ENCODE data around the gene POU3F3.

Gene POU3F3

GRCh38 chr2:104878863-104879512 lies 25.1 kb downstream of the POU3F3 start:
- no peak for TF ChIP-seq CTCF (IDR thresholded peaks at IDR 0.05; ENCODE audit: control insufficient read depth, insufficient read depth, low read depth, low read length, missing control alignments)
- H3K4me3 ChIP-seq (ENCODE audit: control insufficient read depth, low read depth, low read length), result no peak overlapping the region
- no peak for DNase-seq (ENCODE audit: low read depth)

- H3K4me3 ChIP-seq (ENCODE audit: control insufficient read depth, low read depth, low read length), result no peak overlapping the region
- DNase-seq (ENCODE audit: low read depth), result no peak
- TF ChIP-seq CTCF (IDR thresholded peaks at IDR 0.05; ENCODE audit: control insufficient read depth, insufficient read depth, low read depth, low read length, missing control alignments), result no peak
Observed at GRCh38 chr2:104880076-104880475, 26.2 kb downstream of the POU3F3 start.

- H3K4me3 ChIP-seq (ENCODE audit: control insufficient read depth, low read depth, low read length), result no peak overlapping the region
- no peak for DNase-seq (ENCODE audit: low read depth)
- TF ChIP-seq CTCF (IDR thresholded peaks at IDR 0.05; ENCODE audit: control insufficient read depth, insufficient read depth, low read depth, low read length, missing control alignments), result no peak
Observed at GRCh38 chr2:104883357-104883756, 29.4 kb downstream of the POU3F3 start.

- no peak overlapping the region for H3K4me3 ChIP-seq (ENCODE audit: control insufficient read depth, low read depth, low read length)
- no peak for TF ChIP-seq CTCF (IDR thresholded peaks at IDR 0.05; ENCODE audit: control insufficient read depth, insufficient read depth, low read depth, low read length, missing control alignments)
- DNase-seq (ENCODE audit: low read depth), result no peak
Observed at GRCh38 chr2:104885119-104885782, 31.3 kb downstream of the POU3F3 start.

- no peak for DNase-seq (ENCODE audit: low read depth)
- no peak overlapping the region for H3K4me3 ChIP-seq (ENCODE audit: control insufficient read depth, low read depth, low read length)
- no peak for TF ChIP-seq CTCF (IDR thresholded peaks at IDR 0.05; ENCODE audit: control insufficient read depth, insufficient read depth, low read depth, low read length, missing control alignments)
Observed at GRCh38 chr2:104887676-104888075, 33.8 kb downstream of the POU3F3 start.

GRCh38 chr2:104888489-104889258 lies 34.8 kb downstream of the POU3F3 start:
- DNase-seq (ENCODE audit: low read depth), result no peak
- H3K4me3 ChIP-seq (ENCODE audit: control insufficient read depth, low read depth, low read length), result no peak overlapping the region
- no peak for TF ChIP-seq CTCF (IDR thresholded peaks at IDR 0.05; ENCODE audit: control insufficient read depth, insufficient read depth, low read depth, low read length, missing control alignments)
